BLaER1 (cell line): Measurements from ENCODE around the gene NPAS3.

ENCODE experiments used
- H3K27ac ChIP-seq: shearing (Covaris generic); formaldehyde crosslinking; 2 replicates; pipeline ENCODE4 v1.8.1; 2022
- H3K27me3 ChIP-seq: shearing (Covaris generic); formaldehyde crosslinking; 2 replicates; pipeline ENCODE4 v1.8.1; 2022
- H3K36me3 ChIP-seq: shearing (Covaris generic); formaldehyde crosslinking; 2 replicates; pipeline ENCODE4 v1.8.1; 2022
- H3K4me1 ChIP-seq: shearing (Covaris generic); formaldehyde crosslinking; 2 replicates; pipeline ENCODE4 v1.8.1; 2022
- H3K4me2 ChIP-seq: shearing (Covaris generic); formaldehyde crosslinking; 2 replicates; pipeline ENCODE4 v1.8.1; 2022
- H3K4me3 ChIP-seq: shearing (Covaris generic); formaldehyde crosslinking; 2 replicates; pipeline ENCODE4 v1.8.1; 2022
- H3K9ac ChIP-seq: shearing (Covaris generic); formaldehyde crosslinking; 2 replicates; pipeline ENCODE4 v1.8.1; 2022
- H3K9me3 ChIP-seq: shearing (Covaris generic); formaldehyde crosslinking; 2 replicates; pipeline ENCODE4 v1.8.1; 2022
- H4K20me1 ChIP-seq: shearing (Covaris generic); formaldehyde crosslinking; 2 replicates; pipeline ENCODE4 v1.8.1; 2022
- Cebpa-rat ChIP-seq: shearing (Covaris generic); IDR thresholded peaks from 2 replicates; pipeline ENCODE4 v1.8.1; 2022

The NPAS3 gene

DNA sequence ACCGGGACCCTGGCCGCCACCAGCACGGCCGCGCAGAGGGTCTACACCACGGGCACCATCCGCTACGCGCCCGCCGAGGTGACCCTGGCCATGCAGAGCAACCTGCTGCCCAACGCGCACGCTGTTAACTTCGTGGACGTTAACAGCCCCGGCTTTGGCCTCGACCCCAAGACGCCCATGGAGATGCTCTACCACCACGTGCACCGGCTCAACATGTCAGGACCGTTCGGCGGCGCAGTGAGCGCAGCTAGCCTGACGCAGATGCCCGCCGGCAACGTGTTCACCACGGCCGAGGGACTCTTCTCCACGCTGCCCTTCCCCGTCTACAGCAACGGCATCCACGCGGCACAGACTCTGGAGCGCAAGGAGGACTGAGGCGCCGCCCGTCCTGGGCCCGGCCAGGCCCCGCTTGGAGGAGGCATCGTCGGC is 862.1 kb downstream of the NPAS3 start:
- TF ChIP-seq Cebpa-rat, result no peak
- peaks cover 15% of the 10 kb centered on the region for H3K9me3 ChIP-seq

DNA sequence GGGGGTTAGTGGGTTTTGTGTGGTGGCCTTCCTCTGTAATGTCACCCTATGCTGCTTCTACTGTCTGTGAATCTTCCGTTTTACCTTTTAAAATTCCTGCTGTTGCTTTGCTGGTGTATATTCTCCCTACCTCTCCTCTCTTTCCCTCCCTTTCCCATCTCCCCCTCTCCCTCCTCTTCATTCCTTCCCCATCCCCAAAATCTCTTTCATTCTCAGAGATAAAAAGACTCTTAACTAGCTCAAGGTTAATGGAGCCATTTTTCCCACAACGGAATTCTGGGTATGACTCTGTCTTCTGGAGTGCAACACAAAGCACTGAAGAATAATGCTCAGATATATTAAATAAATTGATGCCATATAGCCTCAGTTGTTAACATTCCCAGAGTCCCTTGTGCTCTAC is 864.1 kb downstream of the NPAS3 start:
- H3K9me3 ChIP-seq, result peaks cover 15% of the 10 kb centered on the region
- TF ChIP-seq Cebpa-rat, result no peak
- H3K4me3 ChIP-seq, result no peak overlapping the region
- no peak overlapping the region for H3K27ac ChIP-seq
- H3K4me2 ChIP-seq, result no peak overlapping the region
- no peak overlapping the region for H3K9ac ChIP-seq
- H4K20me1 ChIP-seq, result no peaks in the 10 kb centered on the region
- H3K36me3 ChIP-seq, result no peaks in the 10 kb centered on the region
- no peaks in the 10 kb centered on the region for H3K27me3 ChIP-seq
- H3K4me1 ChIP-seq, result no peaks in the 10 kb centered on the region

More for the DNA sequence above, 862.1 kb downstream of the NPAS3 start:
- no peaks in the 10 kb centered on the region for H4K20me1 ChIP-seq
- H3K4me1 ChIP-seq, result no peaks in the 10 kb centered on the region
- no peak overlapping the region for H3K4me2 ChIP-seq
- no peak overlapping the region for H3K9ac ChIP-seq
- no peak overlapping the region for H3K27ac ChIP-seq
- H3K27me3 ChIP-seq, result no peaks in the 10 kb centered on the region
- H3K4me3 ChIP-seq, result no peak overlapping the region
- no peaks in the 10 kb centered on the region for H3K36me3 ChIP-seq

DNA sequence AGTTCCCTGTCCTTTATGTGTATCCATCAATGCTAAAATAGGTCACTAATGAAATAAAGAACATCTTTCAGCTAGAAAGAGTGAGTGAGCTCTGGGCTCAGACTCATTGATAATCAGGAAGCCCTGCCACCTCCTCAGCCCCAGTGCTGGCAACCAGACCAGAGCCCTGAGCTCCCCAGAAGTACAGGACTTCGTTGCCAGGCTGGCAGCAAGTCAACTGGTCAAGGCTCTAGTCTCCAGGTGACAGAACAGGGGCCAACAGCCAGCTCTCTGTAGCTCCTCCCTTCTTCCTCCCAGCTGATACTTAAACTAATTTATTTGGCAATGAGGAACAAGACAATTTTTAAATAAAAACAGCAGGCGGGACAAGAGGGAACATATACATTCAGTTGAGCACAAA is 866.9 kb downstream of the NPAS3 start:
- no peaks in the 10 kb centered on the region for H4K20me1 ChIP-seq
- no peak overlapping the region for H3K27ac ChIP-seq
- no peak overlapping the region for H3K4me3 ChIP-seq
- H3K4me2 ChIP-seq, result no peak overlapping the region
- no peak overlapping the region for H3K9ac ChIP-seq
- no peaks in the 10 kb centered on the region for H3K4me1 ChIP-seq
- no peaks in the 10 kb centered on the region for H3K36me3 ChIP-seq
- H3K9me3 ChIP-seq, result peaks cover 6% of the 10 kb centered on the region
- no peak for TF ChIP-seq Cebpa-rat
- H3K27me3 ChIP-seq, result no peaks in the 10 kb centered on the region

DNA sequence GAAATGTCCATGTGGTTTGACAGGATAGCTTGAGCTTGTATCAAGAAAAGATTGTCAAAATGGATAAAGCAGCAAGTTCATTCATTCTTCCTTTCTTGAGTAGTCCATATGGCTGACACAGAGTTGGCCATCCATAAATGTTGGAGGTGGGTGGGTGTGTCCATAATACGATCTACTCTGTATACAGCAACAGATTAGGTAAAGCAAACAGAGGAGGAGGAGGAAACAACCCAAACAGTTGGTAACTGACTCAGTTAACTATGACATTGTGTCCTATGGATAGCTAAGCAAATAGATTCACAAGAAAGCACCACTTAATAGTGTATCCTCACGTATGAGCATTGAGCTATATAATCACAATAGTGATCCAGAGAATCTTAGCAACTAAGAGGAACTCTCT is 868.2 kb downstream of the NPAS3 start:
- H3K36me3 ChIP-seq, result no peaks in the 10 kb centered on the region
- H3K27ac ChIP-seq, result no peak overlapping the region
- H3K4me1 ChIP-seq, result no peaks in the 10 kb centered on the region
- H3K9me3 ChIP-seq, result no peaks in the 10 kb centered on the region
- H3K9ac ChIP-seq, result no peak overlapping the region
- no peak overlapping the region for H3K4me2 ChIP-seq
- H3K4me3 ChIP-seq, result no peak overlapping the region
- H4K20me1 ChIP-seq, result no peaks in the 10 kb centered on the region
- TF ChIP-seq Cebpa-rat, result no peak
- no peaks in the 10 kb centered on the region for H3K27me3 ChIP-seq

DNA sequence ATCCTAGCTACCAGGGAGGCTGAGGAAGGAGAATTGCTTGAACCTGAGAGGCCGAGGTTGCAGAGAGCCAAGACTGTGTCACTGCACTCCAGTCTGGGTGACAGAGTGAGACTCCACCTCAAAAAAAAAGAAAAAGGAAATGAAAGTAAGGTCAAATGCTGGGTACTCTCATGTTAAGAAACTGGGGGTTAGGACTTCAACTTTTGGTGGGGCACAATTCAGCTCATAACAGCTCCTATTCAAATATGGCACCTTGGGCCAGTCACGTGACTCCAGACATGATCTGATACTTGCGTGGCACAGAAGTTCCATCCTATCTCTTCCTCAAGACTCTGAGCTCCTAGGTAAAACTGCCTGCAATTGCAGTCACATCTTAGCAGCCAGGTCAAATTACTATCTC is 869.5 kb downstream of the NPAS3 start:
- no peaks in the 10 kb centered on the region for H3K36me3 ChIP-seq
- no peak overlapping the region for H3K9ac ChIP-seq
- no peak for TF ChIP-seq Cebpa-rat
- H3K27me3 ChIP-seq, result no peaks in the 10 kb centered on the region
- H3K9me3 ChIP-seq, result no peaks in the 10 kb centered on the region
- H3K4me2 ChIP-seq, result no peak overlapping the region
- H3K4me1 ChIP-seq, result no peaks in the 10 kb centered on the region
- H4K20me1 ChIP-seq, result no peaks in the 10 kb centered on the region
- H3K4me3 ChIP-seq, result no peak overlapping the region
- no peak overlapping the region for H3K27ac ChIP-seq

DNA sequence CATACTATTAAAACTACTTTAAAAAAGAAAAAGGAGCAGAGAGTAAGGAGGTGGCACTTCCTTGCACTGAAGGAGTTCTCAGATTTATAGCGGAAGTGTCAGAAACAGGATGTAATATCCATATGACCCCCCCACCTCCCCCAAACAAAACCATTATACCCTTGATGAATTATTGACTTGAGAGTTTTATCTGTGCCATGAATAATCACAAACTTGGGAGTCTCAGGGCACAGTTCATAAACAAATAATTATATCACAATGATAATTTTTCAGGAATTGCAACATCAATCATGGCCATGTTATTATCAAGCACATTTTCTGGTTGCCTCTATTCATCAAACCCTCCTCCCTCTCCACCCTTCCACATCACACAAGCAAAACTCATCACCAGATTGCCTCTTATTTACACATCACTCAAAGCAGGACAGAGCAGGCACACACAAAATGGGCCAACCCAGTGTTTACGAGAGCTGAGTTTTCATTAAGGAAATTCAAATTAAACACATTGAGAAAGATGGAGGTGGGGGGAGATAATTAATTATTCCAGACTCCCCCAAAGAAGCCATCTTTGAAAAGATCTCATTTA is 870.8 kb downstream of the NPAS3 start:
- Histone ChIP-seq H3K27ac (no peak overlapping the region), H3K4me2 (no peak overlapping the region), H3K4me3 (no peak overlapping the region), H3K27me3 (no peaks in the 10 kb centered on the region), H3K9ac (no peak overlapping the region), H3K36me3 (no peaks in the 10 kb centered on the region), H3K9me3 (no peaks in the 10 kb centered on the region), H4K20me1 (no peaks in the 10 kb centered on the region), H3K4me1 (no peaks in the 10 kb centered on the region)
- no peak for TF ChIP-seq Cebpa-rat

DNA sequence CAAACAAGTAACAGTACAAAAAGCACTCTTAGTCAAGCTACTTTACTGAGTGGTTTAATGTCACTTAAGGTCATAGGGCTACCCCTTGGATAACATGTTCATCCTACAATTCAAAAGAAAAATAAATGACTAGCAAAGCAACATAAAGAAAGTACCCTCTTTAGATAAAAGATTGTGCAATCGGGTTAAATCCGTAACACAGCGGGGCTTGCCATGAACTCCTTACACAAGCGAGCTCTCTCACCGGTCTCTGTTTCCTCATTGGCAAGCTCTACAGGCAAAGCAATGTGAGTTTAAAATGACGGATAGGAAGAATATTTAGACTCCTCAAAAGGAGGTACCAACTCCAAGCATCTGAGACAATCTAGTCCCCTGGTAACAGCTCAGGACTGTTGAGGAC is 871.6 kb downstream of the NPAS3 start:
- no peaks in the 10 kb centered on the region for H3K27me3 ChIP-seq
- H3K9ac ChIP-seq, result no peak overlapping the region
- no peaks in the 10 kb centered on the region for H3K36me3 ChIP-seq
- H3K4me1 ChIP-seq, result no peaks in the 10 kb centered on the region
- no peak overlapping the region for H3K4me2 ChIP-seq
- no peak for TF ChIP-seq Cebpa-rat
- H3K4me3 ChIP-seq, result no peak overlapping the region
- no peaks in the 10 kb centered on the region for H3K9me3 ChIP-seq
- no peaks in the 10 kb centered on the region for H4K20me1 ChIP-seq
- no peak overlapping the region for H3K27ac ChIP-seq

DNA sequence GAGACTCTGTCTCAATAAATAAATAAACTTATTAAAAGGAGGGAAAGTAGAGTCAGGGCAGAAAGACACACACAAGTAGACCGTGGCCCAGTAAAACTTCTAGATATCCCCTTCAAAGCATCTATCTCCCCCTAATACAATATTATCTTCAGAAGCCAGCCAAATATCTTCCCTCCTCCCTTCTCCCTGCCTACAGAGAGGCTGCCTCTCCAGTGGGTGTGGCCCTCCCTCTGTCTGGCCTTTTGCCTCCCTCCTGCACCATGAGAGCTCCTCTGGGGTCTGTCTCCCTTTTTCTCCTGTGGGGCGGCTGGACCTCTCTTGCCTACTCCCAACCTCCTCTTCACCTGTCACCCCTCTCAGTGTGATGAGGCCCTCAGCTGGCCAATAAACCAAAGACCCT is 873.0 kb downstream of the NPAS3 start:
- Histone ChIP-seq H3K27ac (no peak overlapping the region), H3K4me2 (no peak overlapping the region), H3K9ac (no peak overlapping the region), H4K20me1 (no peaks in the 10 kb centered on the region), H3K9me3 (no peaks in the 10 kb centered on the region), H3K4me1 (no peaks in the 10 kb centered on the region), H3K4me3 (no peak overlapping the region), H3K36me3 (no peaks in the 10 kb centered on the region), H3K27me3 (no peaks in the 10 kb centered on the region)
- no peak for TF ChIP-seq Cebpa-rat

DNA sequence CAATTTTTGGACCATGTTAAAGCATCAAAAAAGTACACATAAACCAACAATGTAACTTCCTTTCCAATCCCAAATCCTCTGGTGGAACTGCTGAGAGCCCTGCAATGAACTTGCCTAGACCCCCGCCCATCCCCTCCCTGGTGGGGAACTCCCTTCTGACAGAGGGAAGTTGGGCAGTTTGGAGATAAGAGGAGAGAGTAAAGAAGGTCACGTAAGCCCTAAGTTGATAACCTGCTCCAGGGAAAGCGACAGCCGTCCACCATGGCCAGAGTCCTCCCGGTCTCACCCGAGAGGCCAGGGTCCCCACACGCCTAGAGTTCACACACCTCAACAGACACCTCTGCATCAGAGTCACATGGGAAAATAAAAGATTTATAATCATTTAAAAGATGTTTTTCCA is 873.5 kb downstream of the NPAS3 start:
- no peak overlapping the region for H3K4me3 ChIP-seq
- H3K4me1 ChIP-seq, result no peaks in the 10 kb centered on the region
- H3K27me3 ChIP-seq, result no peaks in the 10 kb centered on the region
- no peak overlapping the region for H3K9ac ChIP-seq
- no peak overlapping the region for H3K4me2 ChIP-seq
- H3K36me3 ChIP-seq, result no peaks in the 10 kb centered on the region
- TF ChIP-seq Cebpa-rat, result no peak
- H3K27ac ChIP-seq, result no peak overlapping the region
- H4K20me1 ChIP-seq, result no peaks in the 10 kb centered on the region
- H3K9me3 ChIP-seq, result no peaks in the 10 kb centered on the region

DNA sequence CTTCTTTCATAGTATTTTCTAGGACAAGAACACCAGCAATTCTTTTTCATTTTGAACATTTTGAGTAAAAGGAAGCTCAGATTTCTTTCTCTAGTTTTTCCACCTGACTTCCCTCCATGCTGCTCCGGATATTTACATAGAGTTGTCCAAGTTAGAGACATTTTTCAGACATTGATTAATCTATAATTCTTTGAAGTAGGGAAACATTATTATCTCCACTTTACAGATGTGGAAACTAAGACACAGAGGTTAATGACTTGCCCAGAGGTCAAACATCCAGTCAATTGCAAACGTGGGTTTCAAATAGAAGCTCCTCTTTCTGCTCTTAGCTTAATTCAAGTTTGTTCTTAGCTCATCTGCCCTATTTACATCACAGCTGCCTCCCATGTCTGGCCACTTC is 873.9 kb downstream of the NPAS3 start:
- no peak for TF ChIP-seq Cebpa-rat
- Histone ChIP-seq H3K4me1 (no peaks in the 10 kb centered on the region), H3K9me3 (no peaks in the 10 kb centered on the region), H3K4me3 (no peak overlapping the region), H3K27ac (no peak overlapping the region), H4K20me1 (no peaks in the 10 kb centered on the region), H3K36me3 (no peaks in the 10 kb centered on the region), H3K9ac (no peak overlapping the region), H3K27me3 (no peaks in the 10 kb centered on the region), H3K4me2 (no peak overlapping the region)

DNA sequence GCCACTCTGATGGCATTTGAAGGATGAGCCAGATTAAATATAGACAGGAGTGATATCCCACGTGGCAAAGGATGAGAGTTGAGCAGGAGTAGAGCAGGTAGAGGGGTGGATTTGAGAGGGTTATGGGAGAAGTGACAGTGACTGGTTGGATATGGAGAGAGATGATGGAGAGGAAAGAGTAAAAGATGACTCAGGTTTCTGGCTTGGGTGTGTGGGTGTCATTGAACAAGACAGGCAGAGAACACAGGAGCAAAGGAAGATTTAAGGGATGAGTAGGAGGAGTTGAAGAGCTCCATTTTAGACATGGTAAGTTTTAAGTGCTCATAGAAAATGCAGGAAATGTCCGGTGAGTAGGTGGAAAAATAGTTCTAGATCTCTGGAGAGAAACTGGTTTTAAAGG is 875.3 kb downstream of the NPAS3 start:
- no peak for TF ChIP-seq Cebpa-rat
- Histone ChIP-seq H3K9ac (no peak overlapping the region), H3K27ac (no peak overlapping the region), H3K9me3 (no peaks in the 10 kb centered on the region), H3K4me1 (no peaks in the 10 kb centered on the region), H3K4me3 (no peak overlapping the region), H4K20me1 (no peaks in the 10 kb centered on the region), H3K4me2 (no peak overlapping the region), H3K27me3 (no peaks in the 10 kb centered on the region), H3K36me3 (no peaks in the 10 kb centered on the region)
